Stimulated activated CD8-positive, alpha-beta memory T cell treated with anti-CD3 and anti-CD28 coated beads, Interleukin-4, amount 100 ng/mL, for 48 hours (primary cell): Measurements from ENCODE around the gene INAVA.
"Not testable (repeated sequence)": the region's sequence is repeated elsewhere in the genome, so short reads cannot be mapped to it uniquely, and the experiment has no call there.

Experiments used
- DNase-seq: peaks from one replicate; pipeline ENCODE4 v3.0.0-alpha.2; 2020

Gene INAVA

GRCh38 chr1:200899954-200900867, 5.5 kb downstream of the INAVA start:
- no peak for DNase-seq

GRCh38 chr1:200900877-200901276, 6.2 kb downstream of the INAVA start:
- DNase-seq, result no peak

- no peak for DNase-seq
Measured at GRCh38 chr1:200901350-200901749, 6.7 kb downstream of the INAVA start.

- DNase-seq, result no peak
Measured at GRCh38 chr1:200901796-200902444, 7.2 kb downstream of the INAVA start.

GRCh38 chr1:200903793-200904192, 9.1 kb downstream of the INAVA start:
- DNase-seq, result no peak

GRCh38 chr1:200904772-200905171, 10.1 kb downstream of the INAVA start:
- no peak for DNase-seq

GRCh38 chr1:200905411-200906052, 10.8 kb downstream of the INAVA start:
- DNase-seq, result peak; percentile 54

- DNase-seq, result no peak
Measured at GRCh38 chr1:200906491-200906890, 11.8 kb downstream of the INAVA start.

GRCh38 chr1:200907611-200908097, 13.0 kb downstream of the INAVA start:
- no peak for DNase-seq

- DNase-seq, result no peak
Measured at GRCh38 chr1:200908191-200908868, 13.6 kb downstream of the INAVA start.

GRCh38 chr1:200909071-200909470, 14.4 kb downstream of the INAVA start:
- DNase-seq, result no peak

GRCh38 chr1:200909757-200910239, 15.1 kb downstream of the INAVA start:
- DNase-seq, result no peak

- no peak for DNase-seq
Measured at GRCh38 chr1:200911361-200911760, 16.7 kb downstream of the INAVA start.

GRCh38 chr1:200911936-200912335, 17.2 kb downstream of the INAVA start:
- not testable (repeated sequence) for DNase-seq

- no peak for DNase-seq
Measured at GRCh38 chr1:200912737-200913407, 18.2 kb downstream of the INAVA start.

- DNase-seq, result no peak
Measured at GRCh38 chr1:200916152-200916551, 21.5 kb downstream of the INAVA start.

- DNase-seq, result no peak
Measured at GRCh38 chr1:200916681-200917080, 22.0 kb downstream of the INAVA start.

- no peak for DNase-seq
Measured at GRCh38 chr1:200917291-200917817, 22.7 kb downstream of the INAVA start.

GRCh38 chr1:200918006-200918405, 23.3 kb downstream of the INAVA start:
- no peak for DNase-seq

- no peak for DNase-seq
Measured at GRCh38 chr1:200919386-200919785, 24.7 kb downstream of the INAVA start.

GRCh38 chr1:200921571-200922110, 26.9 kb downstream of the INAVA start:
- no peak for DNase-seq

- no peak for DNase-seq
Measured at GRCh38 chr1:200922406-200922805, 27.7 kb downstream of the INAVA start.
